Measurements from ENCODE around the gene ATXN2. TPM values are rescaled to one million over a fixed set of nuclear protein-coding genes. Genes with fewer than 3 reads are reported as not detected.

The ATXN2 gene
- total RNA-seq, 6 experiments from 2014 or later: 80.7 to 110 (median 91.9) TPM

DNA sequence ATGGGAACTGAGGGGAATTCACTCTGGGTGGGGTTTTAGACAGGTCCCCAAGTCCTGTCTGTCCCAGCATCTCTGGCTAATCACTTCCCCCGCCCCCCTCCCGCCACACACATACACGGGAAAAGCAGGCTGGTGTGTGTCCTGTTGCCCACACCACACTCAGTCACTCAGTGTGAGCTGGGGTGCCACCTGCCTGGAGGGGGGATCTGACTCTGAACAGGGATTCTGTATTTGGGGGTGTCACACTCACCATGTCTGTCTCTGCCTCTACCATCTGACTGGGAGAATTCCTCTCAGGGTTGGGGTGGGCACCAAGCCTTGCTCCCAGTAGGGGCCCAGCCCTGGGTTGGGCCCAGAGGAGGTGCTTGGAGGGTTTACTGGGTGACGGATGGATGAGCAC is 162.3 kb downstream of the ATXN2 start:
- H3K4me3 Mint-ChIP-seq: peak overlapping the region; percentile 54
- H3K4me1 Mint-ChIP-seq (ENCODE audit: low read depth): peaks cover 95% of the 10 kb centered on the region
- peak overlapping the region; percentile 93 for H3K27ac Mint-ChIP-seq

DNA sequence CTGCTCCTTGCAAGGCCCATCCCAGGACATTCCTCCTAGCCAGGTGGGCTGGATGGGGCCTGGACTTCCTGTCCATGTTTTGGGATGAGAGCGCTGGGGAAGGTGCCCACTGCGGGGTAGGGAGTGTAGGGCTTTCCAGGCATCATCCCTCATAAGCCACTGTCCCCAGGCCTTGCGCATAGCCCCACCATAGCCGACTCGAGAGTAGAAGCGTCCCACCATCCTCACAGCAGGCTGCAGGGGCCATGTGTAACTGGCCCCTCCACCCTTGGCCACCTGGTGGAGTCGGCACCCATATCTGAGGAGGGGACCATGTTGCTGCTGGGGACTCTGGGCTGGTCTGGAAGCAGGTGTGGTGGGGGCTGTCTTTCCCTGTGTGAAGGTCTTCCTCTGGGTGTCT is 162.8 kb downstream of the ATXN2 start:
- DNase-seq: no peak
- Mint-ChIP-seq H3K9me3 (no peaks in the 10 kb centered on the region), H3K4me1 (ENCODE audit: low read depth) (peaks cover 95% of the 10 kb centered on the region), H3K27ac (peak overlapping the region; percentile 93), H3K27me3 (ENCODE audit: insufficient read depth) (peaks cover 42% of the 10 kb centered on the region), H3K4me3 (peak overlapping the region; percentile 80), H3K36me3 (ENCODE audit: low read depth) (peaks cover 19% of the 10 kb centered on the region)
- TF ChIP-seq, protein P1, sequence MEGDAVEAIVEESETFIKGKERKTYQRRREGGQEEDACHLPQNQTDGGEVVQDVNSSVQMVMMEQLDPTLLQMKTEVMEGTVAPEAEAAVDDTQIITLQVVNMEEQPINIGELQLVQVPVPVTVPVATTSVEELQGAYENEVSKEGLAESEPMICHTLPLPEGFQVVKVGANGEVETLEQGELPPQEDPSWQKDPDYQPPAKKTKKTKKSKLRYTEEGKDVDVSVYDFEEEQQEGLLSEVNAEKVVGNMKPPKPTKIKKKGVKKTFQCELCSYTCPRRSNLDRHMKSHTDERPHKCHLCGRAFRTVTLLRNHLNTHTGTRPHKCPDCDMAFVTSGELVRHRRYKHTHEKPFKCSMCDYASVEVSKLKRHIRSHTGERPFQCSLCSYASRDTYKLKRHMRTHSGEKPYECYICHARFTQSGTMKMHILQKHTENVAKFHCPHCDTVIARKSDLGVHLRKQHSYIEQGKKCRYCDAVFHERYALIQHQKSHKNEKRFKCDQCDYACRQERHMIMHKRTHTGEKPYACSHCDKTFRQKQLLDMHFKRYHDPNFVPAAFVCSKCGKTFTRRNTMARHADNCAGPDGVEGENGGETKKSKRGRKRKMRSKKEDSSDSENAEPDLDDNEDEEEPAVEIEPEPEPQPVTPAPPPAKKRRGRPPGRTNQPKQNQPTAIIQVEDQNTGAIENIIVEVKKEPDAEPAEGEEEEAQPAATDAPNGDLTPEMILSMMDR (IDR thresholded peaks at IDR 0.05): no peak

More for the DNA sequence above, 162.3 kb downstream of the ATXN2 start:
- Mint-ChIP-seq H3K36me3 (ENCODE audit: low read depth) (peaks cover 17% of the 10 kb centered on the region), H3K27me3 (ENCODE audit: insufficient read depth) (peaks cover 46% of the 10 kb centered on the region), H3K9me3 (no peaks in the 10 kb centered on the region)
- DNase-seq: no peak
- TF ChIP-seq, protein P1 (IDR thresholded peaks at IDR 0.05): no peak

DNA sequence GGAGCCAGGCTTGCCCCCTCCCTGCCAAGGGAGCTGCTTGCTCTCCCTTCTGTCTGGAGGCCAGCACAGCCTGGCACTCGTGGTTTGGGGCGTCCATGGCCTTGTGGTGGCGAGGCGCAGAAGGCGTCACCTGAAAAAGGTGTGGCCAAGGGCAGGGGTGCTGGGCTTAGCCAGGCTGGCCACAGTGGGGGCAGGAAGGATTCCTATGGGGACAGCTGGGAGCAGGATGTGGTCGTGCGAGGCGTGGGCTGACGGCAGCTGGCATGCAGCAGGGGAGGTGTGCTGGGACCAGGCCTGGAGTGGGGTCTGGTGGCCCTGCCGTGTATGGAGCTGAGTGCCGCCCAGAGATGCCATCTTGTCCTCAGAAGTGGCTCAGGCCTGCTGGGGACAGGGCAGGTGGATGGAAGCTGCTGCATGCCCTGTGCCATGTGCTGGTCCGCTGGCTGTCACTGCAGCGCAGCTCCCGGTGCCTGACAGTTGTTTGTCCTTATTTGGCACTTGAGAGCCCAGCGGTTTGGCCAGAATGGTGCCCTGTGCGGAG is 163.4 kb downstream of the ATXN2 start:
- Mint-ChIP-seq H3K36me3 (ENCODE audit: low read depth) (peaks cover 19% of the 10 kb centered on the region), H3K27me3 (ENCODE audit: insufficient read depth) (peaks cover 39% of the 10 kb centered on the region), H3K4me3 (peak overlapping the region; percentile 80), H3K4me1 (ENCODE audit: low read depth) (peaks cover 94% of the 10 kb centered on the region), H3K27ac (peak overlapping the region; percentile 93), H3K9me3 (no peaks in the 10 kb centered on the region)
- TF ChIP-seq, protein P1 (IDR thresholded peaks at IDR 0.05): no peak
- no peak for DNase-seq

DNA sequence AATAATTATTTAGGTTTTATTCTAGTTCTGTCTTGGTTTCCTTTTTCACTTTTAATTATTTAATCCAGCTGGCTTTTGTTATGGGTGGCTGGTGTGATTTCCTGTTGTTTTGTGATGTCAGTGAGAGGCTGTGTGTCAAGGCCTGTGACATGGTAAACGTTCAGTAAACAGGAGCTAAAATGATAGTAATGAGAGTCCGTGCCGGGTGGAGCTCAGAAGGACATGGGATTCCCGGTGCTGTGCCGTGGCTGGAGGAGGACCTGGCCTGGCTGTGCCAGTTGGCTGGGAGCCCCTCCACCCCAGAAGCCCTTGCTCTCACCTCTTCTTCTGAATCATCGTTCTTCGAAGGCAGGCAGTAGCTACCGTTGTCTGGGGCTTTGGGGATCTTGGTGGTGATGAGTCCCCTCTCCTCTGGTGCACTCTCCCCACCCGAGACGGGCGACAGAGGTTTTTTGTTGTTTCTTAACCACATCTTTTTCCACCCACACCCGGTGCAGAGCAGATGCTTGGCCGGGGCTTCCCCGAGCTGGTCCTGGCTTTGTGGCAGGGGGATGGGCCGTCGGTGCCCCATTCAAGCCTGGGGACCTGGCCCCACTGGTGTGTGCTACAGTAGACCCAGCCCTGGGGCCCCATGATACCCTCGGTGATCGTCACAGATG is 164.3 kb downstream of the ATXN2 start:
- Mint-ChIP-seq H3K27ac (peak overlapping the region; percentile 93), H3K27me3 (ENCODE audit: insufficient read depth) (peaks cover 30% of the 10 kb centered on the region), H3K9me3 (no peaks in the 10 kb centered on the region), H3K36me3 (ENCODE audit: low read depth) (peaks cover 10% of the 10 kb centered on the region; the same call in 1 of the 2 replicates), H3K4me1 (ENCODE audit: low read depth) (peaks cover 91% of the 10 kb centered on the region), H3K4me3 (peak overlapping the region; percentile 80)
- TF ChIP-seq, protein P1 (IDR thresholded peaks at IDR 0.05): no peak
- peak; percentile 67 for DNase-seq

DNA sequence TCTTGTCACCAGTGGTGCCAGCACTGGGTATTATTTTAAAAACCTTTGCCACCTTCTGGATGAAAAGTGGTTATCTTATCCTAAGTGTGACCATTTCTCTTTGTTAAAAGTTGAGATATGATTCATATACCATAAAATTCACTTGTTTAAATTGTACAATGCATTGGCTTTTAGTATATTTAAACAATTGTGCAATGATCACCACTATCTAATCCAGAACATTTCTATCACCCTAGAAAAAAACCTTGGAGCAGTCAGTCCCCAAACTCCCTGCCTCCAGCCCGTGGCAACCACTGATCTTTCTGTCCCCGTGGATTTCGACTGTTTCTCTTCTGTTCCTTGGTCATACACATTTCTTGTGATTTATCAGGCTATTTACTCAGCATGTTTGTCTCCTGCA is 165.1 kb downstream of the ATXN2 start:
- Mint-ChIP-seq H3K27ac (peak overlapping the region; percentile 93), H3K4me1 (ENCODE audit: low read depth) (peaks cover 88% of the 10 kb centered on the region)
- TF ChIP-seq, protein P1 (IDR thresholded peaks at IDR 0.05): peak; percentile 19; the same call in 1 of the 2 replicates

More for the DNA sequence above, 165.1 kb downstream of the ATXN2 start:
- Mint-ChIP-seq H3K4me3 (peak overlapping the region; percentile 80), H3K27me3 (ENCODE audit: insufficient read depth) (peaks cover 24% of the 10 kb centered on the region), H3K9me3 (no peaks in the 10 kb centered on the region), H3K36me3 (ENCODE audit: low read depth) (peaks cover 10% of the 10 kb centered on the region; the same call in 1 of the 2 replicates)
- no peak for DNase-seq

Data from HFFc6 (cell line).